Measurements from ENCODE around the gene MBTPS2.

The MBTPS2 gene

GRCh38 chrX:21831496-21831895 lies 7.9 kb upstream of the MBTPS2 start:
- no peaks in the 10 kb centered on the region for H3K4me1 ChIP-seq (ENCODE audit: control insufficient read depth, low read length)
- no peaks in the 10 kb centered on the region for H3K9me2 ChIP-seq (replicated peaks; ENCODE audit: control insufficient read depth, low read length)
- no peak overlapping the region for H3K4me3 ChIP-seq (ENCODE audit: low read length)
- no peaks in the 10 kb centered on the region for H3K9me3 ChIP-seq (ENCODE audit: control insufficient read depth, insufficient read depth, low read length)
- no peaks in the 10 kb centered on the region for H3F3A ChIP-seq (ENCODE audit: control insufficient read depth, insufficient read depth)
- no peaks in the 10 kb centered on the region for H3K27me3 ChIP-seq (ENCODE audit: control insufficient read depth, low read length)
- H3K27ac ChIP-seq (ENCODE audit: low read depth, low read length) = no peak overlapping the region
- H4K20me1 ChIP-seq (ENCODE audit: control insufficient read depth, insufficient read depth, low read depth, low read length) = no peaks in the 10 kb centered on the region
- H3K36me3 ChIP-seq (ENCODE audit: control insufficient read depth, low read length) = no peaks in the 10 kb centered on the region
- H3K79me2 ChIP-seq (ENCODE audit: control insufficient read depth, low read length) = no peaks in the 10 kb centered on the region
- H3K4me2 ChIP-seq (ENCODE audit: low read length) = no peak overlapping the region
- no peak for TF ChIP-seq CTCF (IDR thresholded peaks at IDR 0.05; ENCODE audit: low read depth, low read length, poor library complexity, severe bottlenecking)
- no peak for TF ChIP-seq EZH2phosphoT487 (IDR thresholded peaks at IDR 0.05; ENCODE audit: borderline replicate concordance, low read length)

GRCh38 chrX:21837056-21837455 lies 2.4 kb upstream of the MBTPS2 start:
- H3K36me3 ChIP-seq (ENCODE audit: control insufficient read depth, low read length) = no peaks in the 10 kb centered on the region; the same call in 1 of the 2 replicates
- H3K9me3 ChIP-seq (ENCODE audit: control insufficient read depth, insufficient read depth, low read length) = no peaks in the 10 kb centered on the region
- H3K27ac ChIP-seq (ENCODE audit: low read depth, low read length) = no peak overlapping the region
- no peaks in the 10 kb centered on the region for H3K27me3 ChIP-seq (ENCODE audit: control insufficient read depth, low read length)
- no peak for TF ChIP-seq EZH2phosphoT487 (IDR thresholded peaks at IDR 0.05; ENCODE audit: borderline replicate concordance, low read length)
- no peak for TF ChIP-seq CTCF (IDR thresholded peaks at IDR 0.05; ENCODE audit: low read depth, low read length, poor library complexity, severe bottlenecking)
- H3F3A ChIP-seq (ENCODE audit: control insufficient read depth, insufficient read depth) = no peaks in the 10 kb centered on the region
- no peak overlapping the region for H3K4me2 ChIP-seq (ENCODE audit: low read length)
- H3K9me2 ChIP-seq (replicated peaks; ENCODE audit: control insufficient read depth, low read length) = no peaks in the 10 kb centered on the region
- peaks cover 16% of the 10 kb centered on the region for H3K4me1 ChIP-seq (ENCODE audit: control insufficient read depth, low read length)
- no peak overlapping the region for H3K4me3 ChIP-seq (ENCODE audit: low read length)
- H3K79me2 ChIP-seq (ENCODE audit: control insufficient read depth, low read length) = peaks cover 23% of the 10 kb centered on the region
- H4K20me1 ChIP-seq (ENCODE audit: control insufficient read depth, insufficient read depth, low read depth, low read length) = no peaks in the 10 kb centered on the region

GRCh38 chrX:21838937-21839333 lies 482 bp upstream of the MBTPS2 start:
- H3F3A ChIP-seq (ENCODE audit: control insufficient read depth, insufficient read depth) = no peaks in the 10 kb centered on the region
- peak overlapping the region; percentile 78 for H3K4me2 ChIP-seq (ENCODE audit: low read length)
- peak overlapping the region; percentile 81 for H3K4me3 ChIP-seq (ENCODE audit: low read length)
- H3K9me3 ChIP-seq (ENCODE audit: control insufficient read depth, insufficient read depth, low read length) = no peaks in the 10 kb centered on the region
- peaks cover 16% of the 10 kb centered on the region for H3K4me1 ChIP-seq (ENCODE audit: control insufficient read depth, low read length)
- peaks cover 23% of the 10 kb centered on the region for H3K79me2 ChIP-seq (ENCODE audit: control insufficient read depth, low read length)
- H3K36me3 ChIP-seq (ENCODE audit: control insufficient read depth, low read length) = peaks cover 6% of the 10 kb centered on the region; the same call in 1 of the 2 replicates
- peak overlapping the region; percentile 59 for H3K27ac ChIP-seq (ENCODE audit: low read depth, low read length)
- H3K27me3 ChIP-seq (ENCODE audit: control insufficient read depth, low read length) = no peaks in the 10 kb centered on the region
- TF ChIP-seq EZH2phosphoT487 (IDR thresholded peaks at IDR 0.05; ENCODE audit: borderline replicate concordance, low read length) (no peak), CTCF (IDR thresholded peaks at IDR 0.05; ENCODE audit: low read depth, low read length, poor library complexity, severe bottlenecking) (no peak)
- no peaks in the 10 kb centered on the region for H3K9me2 ChIP-seq (replicated peaks; ENCODE audit: control insufficient read depth, low read length)
- no peaks in the 10 kb centered on the region for H4K20me1 ChIP-seq (ENCODE audit: control insufficient read depth, insufficient read depth, low read depth, low read length)

- H3K4me3 ChIP-seq (ENCODE audit: low read length) = peak overlapping the region; percentile 81
- peak overlapping the region; percentile 48 for H3K27ac ChIP-seq (ENCODE audit: low read depth, low read length)
- H4K20me1 ChIP-seq (ENCODE audit: control insufficient read depth, insufficient read depth, low read depth, low read length) = no peaks in the 10 kb centered on the region
- no peaks in the 10 kb centered on the region for H3K27me3 ChIP-seq (ENCODE audit: control insufficient read depth, low read length)
- peaks cover 23% of the 10 kb centered on the region for H3K79me2 ChIP-seq (ENCODE audit: control insufficient read depth, low read length)
- no peaks in the 10 kb centered on the region for H3K9me3 ChIP-seq (ENCODE audit: control insufficient read depth, insufficient read depth, low read length)
- TF ChIP-seq EZH2phosphoT487 (IDR thresholded peaks at IDR 0.05; ENCODE audit: borderline replicate concordance, low read length) (no peak), CTCF (IDR thresholded peaks at IDR 0.05; ENCODE audit: low read depth, low read length, poor library complexity, severe bottlenecking) (no peak)
- peaks cover 16% of the 10 kb centered on the region for H3K4me1 ChIP-seq (ENCODE audit: control insufficient read depth, low read length)
- H3F3A ChIP-seq (ENCODE audit: control insufficient read depth, insufficient read depth) = no peaks in the 10 kb centered on the region
- H3K36me3 ChIP-seq (ENCODE audit: control insufficient read depth, low read length) = peaks cover 9% of the 10 kb centered on the region
- H3K4me2 ChIP-seq (ENCODE audit: low read length) = peak overlapping the region; percentile 78
- H3K9me2 ChIP-seq (replicated peaks; ENCODE audit: control insufficient read depth, low read length) = no peaks in the 10 kb centered on the region
Measured at GRCh38 chrX:21840193-21840545, 752 bp downstream of the MBTPS2 start.

Measured in DOHH2 (cell line).